Bronchial epithelial cell (primary cell): Measurements from ENCODE around the gene SPCS3. TPM values are rescaled to one million over a fixed set of nuclear protein-coding genes. Genes with fewer than 3 reads are reported as not detected.

Experiments
- DNase-seq: peaks from one replicate; pipeline ENCODE4 v3.0.0-alpha.2; 2010; ENCODE audit warnings: low read depth
- FAIRE-seq: peaks from 2 replicates; lab custom pipeline; 2011; peaks lifted over from hg19 to GRCh38; lab: Jason Lieb, UNC
- H3K27me3 ChIP-seq: 2 replicates; pipeline ENCODE4 v1.5.1; 2011; ENCODE audit warnings: low read length; ENCODE audit not compliant: control insufficient read depth, insufficient read depth
- H3K36me3 ChIP-seq: 2 replicates; pipeline ENCODE4 v1.5.1; 2011; ENCODE audit warnings: low read length; ENCODE audit not compliant: control insufficient read depth, insufficient read depth
- H3K4me3 ChIP-seq: 2 replicates; pipeline ENCODE4 v1.5.1; 2011; ENCODE audit warnings: mild to moderate bottlenecking, low read depth, low read length, control low read depth
- CTCF ChIP-seq: IDR thresholded peaks from 2 replicates; pipeline ENCODE4 v1.5.1; 2011; ENCODE audit warnings: mild to moderate bottlenecking, moderate library complexity, low read length, control low read depth, inconsistent platforms; ENCODE audit not compliant: insufficient read depth, severe bottlenecking
- total RNA-seq: library from RNA; depleted of rRNA; stranded (reverse); fragments of >200 nt; gene quantifications from 2 replicates; pipeline ENCODE4 v1.2.1, GENCODE V29; 2014

Gene SPCS3
- total RNA-seq, 1 donor from 2014 or later, result 143 TPM

DNA sequence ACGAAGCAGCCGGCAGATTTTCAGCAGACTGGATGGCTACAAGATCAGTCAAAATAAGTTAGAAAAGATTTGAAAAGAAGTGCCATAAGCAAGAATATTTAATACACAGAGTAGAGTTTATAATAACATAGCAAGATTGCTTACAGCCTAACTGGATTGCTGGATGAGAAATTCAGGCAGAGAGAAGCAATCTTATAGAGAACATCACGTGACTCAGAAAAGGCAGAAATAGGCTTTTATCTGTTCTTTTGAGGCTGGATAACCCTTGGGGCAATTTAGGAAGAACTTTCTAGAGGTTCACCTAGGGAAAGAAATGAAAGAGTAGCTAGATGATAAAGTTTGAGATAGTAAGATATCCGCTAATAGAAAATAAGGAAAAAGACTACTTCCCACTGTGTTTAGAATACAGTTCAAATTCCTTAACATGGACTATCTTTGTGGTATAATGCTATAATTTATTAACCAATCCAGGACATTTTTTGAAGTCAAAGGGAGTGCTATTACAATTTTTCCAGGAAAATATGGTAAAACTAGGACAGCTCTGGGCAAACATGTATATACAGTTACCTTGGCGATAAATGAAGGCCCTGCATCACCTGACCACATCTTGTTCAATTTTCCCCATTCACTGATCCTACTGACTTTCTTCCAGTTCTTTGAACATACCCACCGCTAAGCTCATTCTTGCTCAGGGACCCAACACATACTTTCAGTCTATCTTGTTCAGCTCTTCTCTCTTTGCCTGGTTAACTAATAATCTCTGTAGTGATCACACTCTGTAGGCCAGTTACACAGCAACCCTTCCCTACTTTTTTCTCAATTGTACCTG is 12.7 kb upstream of the SPCS3 start:
- TF ChIP-seq CTCF, result no peak
- Histone ChIP-seq H3K4me3 (no peak overlapping the region), H3K36me3 (no peaks in the 10 kb centered on the region), H3K27me3 (no peaks in the 10 kb centered on the region)
- FAIRE-seq (no peak), DNase-seq (no peak)

- DNase-seq (no peak), FAIRE-seq (peak; percentile 77)
- no peaks in the 10 kb centered on the region for H3K36me3 ChIP-seq
- H3K27me3 ChIP-seq, result no peaks in the 10 kb centered on the region
- H3K4me3 ChIP-seq, result no peak overlapping the region
- no peak for TF ChIP-seq CTCF
Observed at GRCh38 chr4:176307666-176307930, 12.2 kb upstream of the SPCS3 start.

- Histone ChIP-seq H3K27me3 (no peaks in the 10 kb centered on the region), H3K4me3 (no peak overlapping the region), H3K36me3 (no peaks in the 10 kb centered on the region)
- no peak for DNase-seq
- no peak for TF ChIP-seq CTCF
- no peak for FAIRE-seq
Observed at GRCh38 chr4:176308441-176308840, 11.3 kb upstream of the SPCS3 start.

DNA sequence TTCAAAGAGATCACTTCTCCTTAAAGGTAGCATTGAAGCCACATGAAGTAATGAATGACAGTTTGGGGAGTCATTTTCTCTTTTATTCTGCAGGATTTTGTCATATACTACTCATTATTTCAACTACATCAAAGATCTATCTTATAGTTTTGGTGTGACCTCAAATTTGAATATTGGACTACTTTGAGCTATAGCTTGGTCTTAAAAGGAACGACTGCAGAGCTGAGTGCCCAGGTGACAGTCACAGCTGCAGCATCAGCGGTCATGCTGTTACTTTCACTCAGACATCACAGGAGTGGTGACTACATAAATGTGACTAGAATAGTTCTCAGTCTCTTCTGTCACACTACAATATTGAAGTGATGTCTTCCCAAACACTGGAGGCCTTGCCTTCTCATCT is 10.7 kb upstream of the SPCS3 start:
- no peaks in the 10 kb centered on the region for H3K36me3 ChIP-seq
- no peak for TF ChIP-seq CTCF
- H3K27me3 ChIP-seq, result no peaks in the 10 kb centered on the region
- no peak for DNase-seq
- FAIRE-seq, result no peak
- no peak overlapping the region for H3K4me3 ChIP-seq

- no peaks in the 10 kb centered on the region for H3K27me3 ChIP-seq
- DNase-seq (peak; percentile 90), FAIRE-seq (no peak)
- TF ChIP-seq CTCF, result no peak
- H3K4me3 ChIP-seq, result no peak overlapping the region
- H3K36me3 ChIP-seq, result no peaks in the 10 kb centered on the region
Observed at GRCh38 chr4:176309772-176310171, 10.0 kb upstream of the SPCS3 start.

DNA sequence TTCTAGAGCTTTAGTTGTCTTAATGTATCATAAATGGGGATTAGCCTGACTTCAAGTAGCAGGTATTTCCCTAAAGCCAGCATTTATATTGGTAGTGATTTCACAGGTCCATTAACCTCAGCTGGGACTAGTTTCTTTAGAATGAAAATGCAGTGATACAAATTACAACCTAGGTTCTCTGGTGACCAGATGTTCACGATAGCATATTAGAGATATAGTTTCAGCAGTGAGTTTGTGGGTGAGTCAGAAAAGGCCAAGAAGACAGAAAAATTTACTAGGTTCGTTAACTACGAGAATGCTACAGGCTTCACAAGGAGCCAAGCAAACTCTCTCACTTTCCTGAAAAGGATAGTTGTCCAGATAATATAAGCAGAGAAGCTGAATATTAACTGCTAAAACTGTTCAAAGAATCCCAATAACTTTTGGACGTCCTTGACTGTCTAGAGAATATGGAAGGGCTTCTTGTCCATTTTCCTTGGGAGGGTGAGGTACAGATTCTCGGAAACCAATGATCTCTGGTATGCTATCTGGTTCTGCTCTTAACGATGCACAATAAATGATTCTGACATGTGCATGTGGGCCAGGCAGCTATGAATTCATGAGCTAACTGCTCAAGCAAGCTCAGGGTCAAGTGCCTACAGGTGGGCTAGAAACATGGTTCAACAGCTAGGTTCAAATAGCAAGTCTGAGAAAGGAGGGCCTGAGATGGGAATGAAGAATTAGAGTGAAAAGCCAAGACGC is 6.0 kb upstream of the SPCS3 start:
- TF ChIP-seq CTCF, result no peak
- FAIRE-seq (peak; percentile 28), DNase-seq (no peak)
- no peaks in the 10 kb centered on the region for H3K27me3 ChIP-seq
- H3K36me3 ChIP-seq, result no peaks in the 10 kb centered on the region
- no peak overlapping the region for H3K4me3 ChIP-seq
